GM12878 (cell line): ENCODE data around the gene PPFIBP1. TPM values are rescaled to one million over a fixed set of nuclear protein-coding genes. Genes with fewer than 3 reads are reported as not detected.

Experiments used
- ATAC-seq: fragments of 200-7000 bp; cut with Tn5 transposase; 3 replicates; pipeline ENCODE4 v1.9.1; 2020; ENCODE audit warnings: mild to moderate bottlenecking, moderate library complexity
- BruUV-seq: library from RNA; stranded (reverse); fragments of 400-500 nt; replicated peaks from 2 replicates; lab custom pipeline; 2021; lab: Mats Ljungman, UMichigan
- CTCF ChIA-PET: fragments of 300-600 bp; sonication (Branson Sonifier 250); formaldehyde crosslinking; extraction: SDS; loops from one replicate; lab custom pipeline; 2021; ENCODE audit warnings: inconsistent platforms; lab: Yijun Ruan, JAX
- POLR2A ChIA-PET: fragments of 350-600 bp; formaldehyde crosslinking; extraction: SDS; loops from one replicate; lab custom pipeline; 2021; ENCODE audit warnings: inconsistent platforms; lab: Charles Lee
- RAD21 ChIA-PET: fragments of 300-600 bp; sonication (Branson Sonifier 250); formaldehyde crosslinking; loops from one replicate; lab custom pipeline; 2023; ENCODE audit warnings: antibody characterized with exemption; ENCODE audit not compliant: unreplicated experiment; lab: Charles Lee
- SMC1A ChIA-PET: fragments of 300-600 bp; sonication (Branson Sonifier 250); formaldehyde crosslinking; loops from one replicate; lab custom pipeline; 2023; ENCODE audit not compliant: unreplicated experiment, uncharacterized antibody; lab: Charles Lee
- DNase-seq: peaks from one replicate; pipeline ENCODE4 v3.0.0-alpha.2; 2011; ENCODE audit warnings: low read depth, low spot score
- FAIRE-seq: peaks from 3 replicates; lab custom pipeline; 2011; peaks lifted over from hg19 to GRCh38; lab: Jason Lieb, UNC
- H2AFZ ChIP-seq: 2 replicates; pipeline ENCODE4 v1.6.0; 2011; ENCODE audit warnings: low read depth, low read length, control low read depth; ENCODE audit not compliant: control insufficient read depth
- H3K27ac ChIP-seq: 2 replicates; pipeline ENCODE4 v1.5.1; 2011; ENCODE audit warnings: control low read depth; ENCODE audit not compliant: control insufficient read depth, insufficient read depth
- H3K27me3 ChIP-seq, 2 experiments: replicated peaks in 1 of 2; 2 replicates each; pipeline versions ENCODE4 v1.6.0 to v1.6.1; 2011; ENCODE audit warnings: low read length in 1 of 2; ENCODE audit not compliant: control insufficient read depth in 2 of 2, insufficient read depth in 2 of 2
- H3K36me3 ChIP-seq, 2 experiments: 2 replicates each; pipeline ENCODE4 v1.5.1; 2011; ENCODE audit warnings: low read length in 1 of 2; ENCODE audit not compliant: control insufficient read depth in 2 of 2, insufficient read depth in 2 of 2
- H3K4me1 ChIP-seq: 2 replicates; pipeline ENCODE4 v1.6.1; 2011; ENCODE audit warnings: mild to moderate bottlenecking, low read length, moderate library complexity, mixed read lengths; ENCODE audit not compliant: control insufficient read depth, insufficient read depth
- H3K4me2 ChIP-seq: 2 replicates; pipeline ENCODE4 v1.6.0; 2011; ENCODE audit warnings: control low read depth; ENCODE audit not compliant: control insufficient read depth, insufficient read depth
- H3K4me3 ChIP-seq: fragments of 200-600 bp; sonication (generic); 2 replicates; pipeline ENCODE4 v1.5.1; 2016
- H3K79me2 ChIP-seq: 2 replicates; pipeline ENCODE4 v1.6.0; 2011; ENCODE audit warnings: low read length; ENCODE audit not compliant: control insufficient read depth, insufficient read depth
- H3K9ac ChIP-seq: 2 replicates; pipeline ENCODE4 v1.8.0; 2011; ENCODE audit warnings: low read length, control low read depth, mixed read lengths; ENCODE audit not compliant: control insufficient read depth, insufficient read depth
- H3K9me3 ChIP-seq: replicated peaks from 3 replicates; pipeline ENCODE4 v1.5.1; 2011; ENCODE audit warnings: mild to moderate bottlenecking, low read length; ENCODE audit not compliant: control insufficient read depth, insufficient read depth
- H4K20me1 ChIP-seq: 2 replicates; pipeline ENCODE4 v1.6.0; 2011; ENCODE audit not compliant: control insufficient read depth, insufficient read depth
- ASH2L ChIP-seq: fragments of 300-600, 200-600 bp; sonication (generic); IDR thresholded peaks from 2 replicates; pipeline ENCODE4 v1.6.1; 2017; ENCODE audit warnings: low read depth, mild to moderate bottlenecking, borderline replicate concordance
- BHLHE40 ChIP-seq, 2 experiments: fragments of 450-650 bp in 1 of 2; IDR thresholded peaks; 2 replicates each; pipeline ENCODE4 v1.6.1; 2011 to 2017; ENCODE audit warnings: low read depth in 2 of 2, borderline replicate concordance in 1 of 2, improper control_type of control experiment in 1 of 2, low read length in 1 of 2, mild to moderate bottlenecking in 1 of 2
- ESRRA ChIP-seq: IDR thresholded peaks from 2 replicates; pipeline ENCODE4 v1.6.1; 2012; ENCODE audit warnings: mild to moderate bottlenecking, low read length, improper control_type of control experiment
- HDAC6 ChIP-seq: fragments of 200-600 bp; sonication (generic); IDR thresholded peaks from one replicate; pipeline ENCODE4 v1.8.0; 2017; ENCODE audit warnings: antibody characterized with exemption; ENCODE audit not compliant: unreplicated experiment
- MLLT1 ChIP-seq: fragments of 450-650 bp; IDR thresholded peaks from 2 replicates; pipeline ENCODE4 v1.6.1; 2016; ENCODE audit warnings: mild to moderate bottlenecking
- POLR2A ChIP-seq: IDR thresholded peaks from 2 replicates; pipeline ENCODE4 v1.6.1; 2011; ENCODE audit warnings: low read depth, mild to moderate bottlenecking, low read length
- SMAD5 ChIP-seq: IDR thresholded peaks from 2 replicates; pipeline ENCODE4 v1.6.1; 2016; ENCODE audit warnings: antibody characterized with exemption, low read depth
- SRF ChIP-seq, 2 experiments: IDR thresholded peaks; 2 replicates each; pipeline ENCODE4 v1.6.1; 2011; ENCODE audit warnings: low read depth in 2 of 2, low read length in 2 of 2, mild to moderate bottlenecking in 1 of 2, moderate library complexity in 1 of 2
- ZBTB33 ChIP-seq: fragments of 450-650 bp; IDR thresholded peaks from 2 replicates; pipeline ENCODE4 v1.6.1; 2017; ENCODE audit warnings: mild to moderate bottlenecking
- ZNF384 ChIP-seq: IDR thresholded peaks from 2 replicates; pipeline ENCODE4 v1.6.1; 2012; ENCODE audit warnings: low read depth, mild to moderate bottlenecking, low read length, improper control_type of control experiment, borderline replicate concordance
- WGBS: methylation state at CpG from one replicate; pipeline ENCODE4 v1.1.6; 2016; ENCODE audit warnings: low lambda C conversion rate; ENCODE audit not compliant: insufficient replicate concordance, insufficient coverage; ENCODE audit errors: missing lambda C conversion rate; 5-methylcytosine and 5-hydroxymethylcytosine counted together
- in situ Hi-C: fragments of 300-500 bp; cut with MboI; formaldehyde crosslinking; loops from 9 replicates; pipeline ENCODE4 v1.14.3; 2018; ENCODE audit warnings: mixed read lengths
- intact Hi-C: fragments of 100-400 bp; cut with micrococcal nuclease; formaldehyde crosslinking; loops from one replicate; pipeline ENCODE4 v1.14.2; 2022; ENCODE audit not compliant: unreplicated experiment
- polyA plus RNA-seq, 11 experiments: library from polyadenylated mRNA; depleted of rRNA in 4 of 11; unstranded in 6 of 11; stranded (reverse) in 5 of 11; fragments of >200 nt; fragmentation: Nextera tagmentation in 4 of 11; fragmentation: Illumina TruSeq in 1 of 11; extraction: Ambion mirVana in 4 of 11; extraction: Trizol in 1 of 11; gene quantifications; 1 replicate in 1 of 11; 2 replicates in 10 of 11; pipeline versions ENCODE4 v1.2.1 to v1.2.3, GENCODE V29; 2011 to 2016; ENCODE audit warnings: inconsistent platforms in 2 of 11, missing spikeins in 2 of 11, low read depth in 1 of 11
- total RNA-seq, 4 experiments: library from RNA; depleted of rRNA in 3 of 4; stranded (reverse); fragments of >200 nt in 3 of 4; fragmentation: Illumina TruSeq in 1 of 4; extraction: Trizol in 1 of 4; gene quantifications; 2 replicates each; pipeline versions ENCODE4 v1.2.1 to v1.2.3, GENCODE V29; 2013 to 2021
- TF ChIP-seq, protein P1 (sequence below): IDR thresholded peaks from 2 replicates; pipeline ENCODE4 v1.6.1; 2011; ENCODE audit warnings: low read depth, mild to moderate bottlenecking, low read length, moderate library complexity, borderline replicate concordance; ENCODE audit errors: extremely low read depth

PPFIBP1 gene
- total and polyA plus RNA-seq, 10 of the 15 experiments (the other 5 are each of a cell fraction or from before 2014, with no cell fraction given) = 0.47 to 7.8 (median 3.6) TPM

- TF ChIP-seq ASH2L (peak; percentile 90; the same call in 1 of the 2 replicates), HDAC6 (peak; percentile 50)
- TF ChIP-seq, all 136 proteins: peak for 51
Measured at GRCh38 chr12:27523642-27524493, at the start of gene PPFIBP1 (continued).

GRCh38 chr12:27474344-27474743, 49.7 kb upstream of the PPFIBP1 start:
- Histone ChIP-seq H3K9ac (no peak overlapping the region), H4K20me1 (no peaks in the 10 kb centered on the region), H3K4me2 (no peak overlapping the region), H3K27me3 (no peaks in the 10 kb centered on the region), H3K9me3 (peaks cover 10% of the 10 kb centered on the region), H3K4me3 (no peak overlapping the region), H3K79me2 (no peaks in the 10 kb centered on the region), H2AFZ (no peak overlapping the region), H3K27ac (no peak overlapping the region), H3K36me3 (no peaks in the 10 kb centered on the region), H3K4me1 (no peaks in the 10 kb centered on the region)
- POLR2A ChIA-PET = no interaction called here
- DNase-seq = no peak
- SMC1A ChIA-PET = no interaction called here
- no peak for FAIRE-seq
- 92% methylated on average over 3 of the region's 3 CpGs for WGBS
- TF ChIP-seq ASH2L (no peak), ZNF384 (no peak), MLLT1 (no peak), POLR2A (no peak), ZBTB33 (no peak), ESRRA (no peak), SMAD5 (no peak), BHLHE40 (IDR thresholded peaks at IDR 0.05; ENCODE audit: borderline replicate concordance in 1 of 2, low read depth in 2 of 2, low read length in 1 of 2) (no peak), SRF (IDR thresholded peaks at IDR 0.05; ENCODE audit: low read depth in 2 of 2, low read length in 2 of 2) (no peak)
- TF ChIP-seq, protein P1, sequence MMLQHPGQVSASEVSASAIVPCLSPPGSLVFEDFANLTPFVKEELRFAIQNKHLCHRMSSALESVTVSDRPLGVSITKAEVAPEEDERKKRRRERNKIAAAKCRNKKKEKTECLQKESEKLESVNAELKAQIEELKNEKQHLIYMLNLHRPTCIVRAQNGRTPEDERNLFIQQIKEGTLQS = no peak
- no TSS peak for BruUV-seq
- intact Hi-C loops (no loop called here), in situ Hi-C loops (no loop called here)
- RAD21 ChIA-PET = no interaction called here
- ATAC-seq = no peak
- CTCF ChIA-PET = no interaction called here
